Subcutaneous abdominal adipose tissue (tissue), 5 donors: ENCODE measurements around the gene SLC22A23.

Experiments used
- H3K27ac ChIP-seq: one replicate; pipeline ENCODE4 v1.7.0; 2013; ENCODE audit warnings: low read depth, mild to moderate bottlenecking, inconsistent platforms, low read length, moderate library complexity
- H3K27me3 ChIP-seq, 5 donors: one replicate each; pipeline ENCODE4 v1.7.0; 2013; ENCODE audit warnings: low read length in 5 of 5, inconsistent platforms in 1 of 5; ENCODE audit not compliant: control insufficient read depth in 5 of 5, insufficient read depth in 4 of 5
- H3K36me3 ChIP-seq, 5 donors: one replicate each; pipeline ENCODE4 v1.7.0; 2013; ENCODE audit warnings: low read length in 5 of 5; ENCODE audit not compliant: control insufficient read depth in 5 of 5, insufficient read depth in 5 of 5
- H3K4me1 ChIP-seq, 5 donors: one replicate each; pipeline ENCODE4 v1.7.0; 2013; ENCODE audit warnings: low read length in 5 of 5, mild to moderate bottlenecking in 3 of 5, moderate library complexity in 1 of 5; ENCODE audit not compliant: control insufficient read depth in 5 of 5, insufficient read depth in 5 of 5
- H3K4me3 ChIP-seq, 5 donors: one replicate each; pipeline ENCODE4 v1.7.0; 2013; ENCODE audit warnings: low read length in 5 of 5, low read depth in 1 of 5
- H3K9ac ChIP-seq, 5 donors: one replicate each; pipeline ENCODE4 v1.7.0; 2013; ENCODE audit warnings: low read length in 5 of 5, mild to moderate bottlenecking in 4 of 5, moderate library complexity in 3 of 5
- H3K9me3 ChIP-seq, 5 donors: one replicate each; pipeline ENCODE4 v1.7.0; 2013; ENCODE audit warnings: low read length in 5 of 5; ENCODE audit not compliant: control insufficient read depth in 5 of 5
- donor health status: healthy.
- donor health status: healthy.
- donor health status: healthy.
- donor health status: healthy.
- donor health status: healthy.

SLC22A23 gene

DNA sequence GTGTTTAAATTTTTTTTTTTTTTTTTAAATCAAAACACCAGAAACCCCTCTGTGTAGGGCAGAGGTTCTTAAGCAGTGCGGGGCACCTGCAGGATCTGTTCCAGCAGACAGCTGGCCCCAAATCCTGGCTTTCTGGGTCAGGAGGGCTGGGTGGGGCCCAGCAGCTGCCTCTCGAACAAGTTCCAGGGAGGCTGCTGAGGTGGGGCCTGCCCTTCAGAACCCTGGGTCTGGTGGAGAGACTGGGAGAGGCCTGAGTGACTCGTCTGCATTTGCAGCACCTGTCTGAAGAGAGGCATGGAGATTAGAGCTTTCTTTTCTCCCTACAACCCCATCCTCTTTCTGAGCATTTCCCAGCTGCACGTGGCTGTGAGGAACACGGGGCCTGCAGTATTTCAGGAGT, 189.7 kb downstream of the SLC22A23 start:
- H3K9me3 ChIP-seq: no peaks in the 10 kb centered on the region
- H3K4me1 ChIP-seq: peaks cover 0 to 12% (median 0%) of the 10 kb centered on the region in 5 donors
- no peak overlapping the region for H3K27ac ChIP-seq
- H3K36me3 ChIP-seq: peaks cover under 1 to 69% (median 57%) of the 10 kb centered on the region in 5 donors
- H3K27me3 ChIP-seq: no peaks in the 10 kb centered on the region
- H3K9ac ChIP-seq: no peak overlapping the region
- no peak overlapping the region for H3K4me3 ChIP-seq

DNA sequence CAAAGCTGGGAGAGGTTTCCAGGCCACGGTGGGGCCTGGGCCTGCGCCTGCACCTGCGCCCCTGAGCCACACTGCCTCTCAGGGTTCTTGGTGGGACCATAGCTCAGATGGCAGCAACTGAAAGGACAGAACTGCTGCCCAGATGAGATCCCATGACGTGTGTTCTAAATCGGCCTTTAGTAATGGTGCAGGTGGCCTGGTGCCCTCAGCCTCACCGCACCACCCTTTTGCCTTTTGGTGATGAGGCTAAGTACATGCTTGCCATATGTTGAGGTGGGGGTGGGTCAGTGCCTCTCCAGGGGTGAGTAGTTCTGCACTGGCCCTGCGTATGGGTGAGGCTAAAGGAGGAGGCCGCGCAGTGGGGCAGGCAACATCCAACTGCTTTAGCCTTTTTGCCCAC, 190.7 kb downstream of the SLC22A23 start:
- H3K9ac ChIP-seq: no peak overlapping the region
- H3K27me3 ChIP-seq: no peaks in the 10 kb centered on the region
- peaks cover 0 to 59% (median 47%) of the 10 kb centered on the region in 5 donors for H3K36me3 ChIP-seq
- H3K4me1 ChIP-seq: peaks cover 0 to 22% (median 10%) of the 10 kb centered on the region in 5 donors
- H3K4me3 ChIP-seq: no peak overlapping the region
- no peak overlapping the region for H3K27ac ChIP-seq
- H3K9me3 ChIP-seq: no peaks in the 10 kb centered on the region

DNA sequence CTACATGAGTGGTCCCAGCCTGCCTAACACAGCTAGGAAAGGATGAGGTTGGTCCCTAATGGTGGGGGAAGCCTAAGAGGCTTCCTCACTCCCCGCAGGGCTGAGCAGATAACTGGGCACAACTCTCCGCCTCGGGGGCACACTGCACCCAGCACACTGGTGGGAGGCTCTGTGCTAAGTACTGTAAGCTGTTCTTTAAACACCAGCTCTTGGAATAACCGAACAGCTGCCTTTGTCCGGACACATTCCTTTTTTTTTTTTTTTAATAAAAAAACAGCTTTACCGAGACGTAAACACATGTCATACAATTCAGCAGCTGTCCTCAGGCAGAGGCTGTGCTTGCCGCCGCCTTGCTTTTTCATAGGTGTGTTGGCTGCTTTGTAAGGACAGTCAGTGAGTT, 191.2 kb downstream of the SLC22A23 start:
- Histone ChIP-seq H3K27me3 (no peaks in the 10 kb centered on the region), H3K4me3 (no peak overlapping the region), H3K4me1 (peaks cover 0 to 27% (median 15%) of the 10 kb centered on the region in 5 donors), H3K36me3 (peaks cover 0 to 54% (median 42%) of the 10 kb centered on the region in 5 donors), H3K27ac (no peak overlapping the region), H3K9ac (no peak overlapping the region), H3K9me3 (no peaks in the 10 kb centered on the region)

DNA sequence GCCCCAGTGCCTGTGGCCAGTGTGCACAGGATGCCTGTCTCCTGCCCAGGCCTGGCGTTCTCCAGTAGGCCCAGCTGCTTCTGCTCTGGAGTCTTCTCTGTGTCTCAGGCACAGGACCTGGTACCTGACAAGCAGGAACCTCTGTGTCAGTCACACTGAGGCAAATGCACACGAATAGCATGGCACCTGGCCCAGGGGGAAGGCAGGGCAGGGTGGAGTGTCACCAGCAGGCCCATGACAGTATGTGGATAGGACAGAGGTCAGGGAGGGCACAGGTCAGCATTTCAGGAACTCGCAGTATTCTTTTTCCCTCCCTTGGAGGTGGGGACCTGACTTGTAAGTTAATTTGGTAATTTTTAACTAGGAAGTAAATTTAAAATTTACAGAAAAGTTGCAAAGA, 192.5 kb downstream of the SLC22A23 start:
- H3K9ac ChIP-seq: no peak overlapping the region
- H3K4me3 ChIP-seq: no peak overlapping the region
- no peak overlapping the region for H3K27ac ChIP-seq
- peaks cover 0 to 42% (median 29%) of the 10 kb centered on the region in 5 donors for H3K36me3 ChIP-seq
- H3K4me1 ChIP-seq: peaks cover 0 to 38% (median 25%) of the 10 kb centered on the region in 5 donors
- H3K27me3 ChIP-seq: no peaks in the 10 kb centered on the region
- H3K9me3 ChIP-seq: no peaks in the 10 kb centered on the region

DNA sequence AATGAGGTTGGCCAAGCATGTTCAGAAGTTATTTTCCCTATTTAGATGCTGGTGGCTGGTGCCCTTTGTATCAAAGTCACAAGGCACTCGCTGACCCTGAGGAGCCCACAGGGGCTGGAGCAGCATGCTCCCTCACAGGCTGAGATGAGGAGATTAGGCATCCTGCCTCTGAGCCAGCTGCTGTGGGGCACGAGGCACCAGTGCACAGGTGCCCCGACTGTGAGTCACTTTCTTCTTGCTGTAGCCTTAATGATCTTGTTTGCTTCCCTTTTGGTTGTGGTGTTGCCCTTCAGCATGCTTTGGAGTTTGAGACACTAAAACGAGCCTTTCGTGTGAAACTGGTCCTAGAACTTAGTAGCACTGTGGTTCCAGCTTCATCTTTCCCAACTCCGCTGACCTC, 193.8 kb downstream of the SLC22A23 start:
- Histone ChIP-seq H3K27me3 (no peaks in the 10 kb centered on the region), H3K9ac (no peak overlapping the region), H3K4me1 (peaks cover 0 to 45% (median 31%) of the 10 kb centered on the region in 5 donors), H3K9me3 (no peaks in the 10 kb centered on the region), H3K27ac (no peak overlapping the region), H3K4me3 (no peak overlapping the region), H3K36me3 (peaks cover 0 to 34% (median 19%) of the 10 kb centered on the region in 5 donors)

DNA sequence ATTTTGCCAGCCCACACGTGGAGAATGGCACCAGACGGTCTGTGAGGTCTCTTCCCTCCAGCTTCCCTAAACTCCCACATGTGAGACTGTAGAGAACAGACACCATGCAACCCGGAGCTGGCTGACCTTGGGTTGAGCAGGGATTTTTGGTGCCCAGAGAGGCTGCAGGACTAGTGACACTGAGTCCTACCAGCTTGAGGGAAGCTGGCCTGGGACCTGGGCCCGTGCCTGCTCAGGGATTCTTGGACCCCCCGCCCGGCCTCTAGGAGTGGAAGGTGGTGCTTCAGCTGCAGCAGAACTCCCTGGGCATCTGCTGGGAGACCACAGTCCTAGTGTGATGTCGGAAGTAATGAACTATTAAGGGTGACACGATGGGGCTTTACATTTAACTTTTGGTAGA, 194.9 kb downstream of the SLC22A23 start:
- H3K36me3 ChIP-seq: peaks cover 0 to 28% (median 14%) of the 10 kb centered on the region in 5 donors
- H3K9ac ChIP-seq: peak overlapping the region in 1 of 5 donors; percentile 41
- peaks cover 0 to 45% (median 31%) of the 10 kb centered on the region in 5 donors for H3K4me1 ChIP-seq
- no peak overlapping the region for H3K4me3 ChIP-seq
- no peak overlapping the region for H3K27ac ChIP-seq
- H3K9me3 ChIP-seq: no peaks in the 10 kb centered on the region
- H3K27me3 ChIP-seq: no peaks in the 10 kb centered on the region

DNA sequence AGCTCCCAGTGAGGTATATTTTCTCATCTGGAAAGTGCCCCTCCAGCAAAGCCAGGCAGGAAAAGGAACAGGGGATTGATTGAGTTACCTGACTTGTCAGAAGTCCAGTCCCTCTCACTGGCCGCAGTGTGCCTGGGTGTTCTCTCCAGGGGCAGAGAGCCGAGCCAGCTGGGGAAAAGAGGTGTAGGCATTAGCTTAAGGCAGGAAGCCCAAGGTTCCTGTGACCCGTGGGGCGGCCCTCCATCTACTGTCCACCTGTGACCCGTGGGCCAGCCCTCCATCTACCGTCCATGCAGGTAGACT, 195.4 kb downstream of the SLC22A23 start:
- Histone ChIP-seq H3K4me3 (no peak overlapping the region), H3K27ac (no peak overlapping the region), H3K36me3 (peaks cover 0 to 28% (median 14%) of the 10 kb centered on the region in 5 donors), H3K27me3 (no peaks in the 10 kb centered on the region), H3K9me3 (no peaks in the 10 kb centered on the region), H3K4me1 (peaks cover 0 to 45% (median 31%) of the 10 kb centered on the region in 5 donors), H3K9ac (peak overlapping the region in 2 of 5 donors; percentile 26 to 41)

DNA sequence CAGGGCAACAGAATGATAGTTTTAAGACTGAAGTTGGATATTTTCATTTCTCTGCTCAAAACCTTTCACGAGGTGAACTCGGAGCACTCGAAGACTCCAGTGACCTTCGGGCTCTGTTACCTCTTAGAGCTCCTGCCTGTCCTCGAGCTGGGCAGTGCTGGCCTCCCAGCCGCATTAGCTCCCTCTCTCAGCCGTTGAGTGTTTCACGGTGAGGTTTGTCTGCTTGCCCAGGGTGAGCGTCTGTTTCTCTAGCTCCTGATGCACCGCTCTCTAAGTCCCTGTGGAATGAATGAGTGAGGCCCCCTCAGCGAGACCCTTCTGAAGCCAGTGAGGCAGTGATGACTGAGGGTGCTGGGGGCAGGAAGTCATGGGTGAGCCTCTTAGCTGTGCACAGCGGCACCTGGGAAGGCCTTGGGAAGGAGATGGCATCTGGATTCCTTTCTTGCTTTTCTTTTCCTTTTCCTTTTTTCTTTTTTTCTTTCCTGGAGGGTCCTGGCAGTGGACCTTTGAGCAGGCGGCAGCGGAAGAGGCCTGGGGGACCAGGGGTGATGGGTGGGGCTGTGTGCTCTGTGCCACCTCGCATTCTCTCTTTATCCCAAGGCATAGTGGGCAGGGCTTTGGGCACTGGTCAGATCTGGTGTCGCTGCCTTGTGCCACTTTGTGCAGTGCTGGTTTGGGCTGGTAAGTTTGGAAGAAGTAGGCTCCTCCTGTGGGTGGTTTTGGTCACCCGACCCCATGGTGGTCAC, 195.9 kb downstream of the SLC22A23 start:
- peaks cover 0 to 45% (median 31%) of the 10 kb centered on the region in 5 donors for H3K4me1 ChIP-seq
- H3K4me3 ChIP-seq: peak overlapping the region in 1 of 5 donors; percentile 4

DNA sequence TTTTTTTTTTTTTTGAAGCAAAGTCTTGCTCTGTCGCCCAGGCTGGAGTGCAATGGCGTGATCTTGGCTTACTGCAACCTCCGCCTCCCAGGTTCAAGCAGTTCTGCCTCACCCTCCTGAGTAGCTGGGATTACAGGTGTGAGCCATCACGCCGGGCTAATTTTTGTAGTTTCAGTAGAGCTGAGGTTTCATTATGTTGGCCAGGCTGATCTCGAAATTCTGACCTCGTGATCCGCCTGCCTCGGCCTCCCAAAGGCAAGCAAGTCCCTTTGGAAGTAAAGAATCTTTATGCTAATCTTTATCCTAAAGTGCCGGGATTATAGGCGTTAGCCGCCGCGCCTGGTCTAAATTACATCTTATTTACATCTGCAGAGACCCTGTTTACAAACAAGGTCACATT, 196.6 kb downstream of the SLC22A23 start:
- H3K9me3 ChIP-seq: no peaks in the 10 kb centered on the region

More for the DNA sequence above, 195.9 kb downstream of the SLC22A23 start:
- Histone ChIP-seq H3K9me3 (no peaks in the 10 kb centered on the region), H3K9ac (peak overlapping the region in 2 of 5 donors; percentile 12 to 26), H3K27me3 (no peaks in the 10 kb centered on the region), H3K27ac (no peak overlapping the region), H3K36me3 (peaks cover 0 to 24% (median 13%) of the 10 kb centered on the region in 5 donors)

DNA sequence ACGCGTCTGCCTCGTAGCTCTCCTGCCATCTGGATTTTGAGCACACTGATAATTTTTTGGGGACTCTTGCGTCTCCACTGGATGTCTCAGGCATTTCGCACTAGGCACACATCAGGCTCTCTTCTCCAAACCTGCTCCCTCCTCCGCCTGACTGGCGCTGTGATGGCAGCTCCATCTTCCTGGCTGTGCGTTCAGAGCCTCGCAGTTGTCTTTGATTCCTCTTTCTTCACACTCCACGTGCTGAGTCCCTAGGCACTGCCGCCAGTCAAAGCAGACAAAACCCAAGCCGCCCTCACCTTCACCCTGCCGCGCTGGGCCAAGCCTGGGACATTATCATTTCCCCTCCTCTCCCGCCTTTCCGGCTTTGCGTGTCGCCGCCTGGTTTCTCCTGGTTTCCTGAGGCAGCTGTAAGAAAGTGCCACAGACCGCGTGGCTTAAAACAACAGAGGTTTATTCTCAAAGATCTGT, 197.3 kb downstream of the SLC22A23 start:
- Histone ChIP-seq H3K9ac (peak overlapping the region in 4 of 5 donors; percentile 48 to 83 (median 74)), H3K36me3 (peaks cover 0 to 15% (median 11%) of the 10 kb centered on the region in 5 donors), H3K27me3 (no peaks in the 10 kb centered on the region), H3K4me1 (peaks cover 0 to 42% (median 31%) of the 10 kb centered on the region in 5 donors), H3K4me3 (peak overlapping the region; percentile 91 to 93 (median 92)), H3K27ac (peak overlapping the region; percentile 62), H3K9me3 (no peaks in the 10 kb centered on the region)

More for the DNA sequence above, 196.6 kb downstream of the SLC22A23 start:
- no peak overlapping the region for H3K4me3 ChIP-seq
- H3K36me3 ChIP-seq: peaks cover 0 to 20% (median 13%) of the 10 kb centered on the region in 5 donors
- H3K27ac ChIP-seq: no peak overlapping the region
- no peak overlapping the region for H3K9ac ChIP-seq
- H3K27me3 ChIP-seq: no peaks in the 10 kb centered on the region
- peaks cover 0 to 45% (median 31%) of the 10 kb centered on the region in 5 donors for H3K4me1 ChIP-seq
